Activated CD8-positive, alpha-beta memory T cell treated with anti-CD3 and anti-CD28 coated beads, Interleukin-2, amount 50 U/mL, for 24 hours (primary cell): ENCODE results near the gene DGCR6L.
"Not testable (repeated sequence)": the region's sequence is repeated elsewhere in the genome, so short reads cannot be mapped to it uniquely, and the experiment has no call there.

ENCODE experiments used
- DNase-seq: peaks from one replicate; pipeline ENCODE4 v3.0.0-alpha.2; 2020; ENCODE audit errors: extremely low read depth

The DGCR6L gene

GRCh38 chr22:20325996-20326395 lies 6.1 kb upstream of the DGCR6L start:
- DNase-seq: not testable (repeated sequence)

- no peak for DNase-seq
Observed at GRCh38 chr22:20324139-20324516, 4.3 kb upstream of the DGCR6L start.

- not testable (repeated sequence) for DNase-seq
Observed at GRCh38 chr22:20321552-20322211, 1.8 kb upstream of the DGCR6L start.

- DNase-seq: not testable (repeated sequence)
Observed at GRCh38 chr22:20320659-20321551, 1.0 kb upstream of the DGCR6L start.

- no peak for DNase-seq
Observed at GRCh38 chr22:20319041-20319744, 667 bp downstream of the DGCR6L start.

GRCh38 chr22:20318043-20318688 lies 1.7 kb downstream of the DGCR6L start:
- not testable (repeated sequence) for DNase-seq

GRCh38 chr22:20317402-20318042 lies 2.3 kb downstream of the DGCR6L start:
- DNase-seq: not testable (repeated sequence)

- no peak for DNase-seq
Observed at GRCh38 chr22:20316844-20317401, 2.9 kb downstream of the DGCR6L start.

- DNase-seq: no peak
Observed at GRCh38 chr22:20316217-20316843, 3.5 kb downstream of the DGCR6L start.

- no peak for DNase-seq
Observed at GRCh38 chr22:20315337-20316216, 4.3 kb downstream of the DGCR6L start.

GRCh38 chr22:20314741-20315336 lies 5.0 kb downstream of the DGCR6L start:
- DNase-seq: not testable (repeated sequence)

GRCh38 chr22:20314206-20314605 lies 5.7 kb downstream of the DGCR6L start:
- not testable (repeated sequence) for DNase-seq

- not testable (repeated sequence) for DNase-seq
Observed at GRCh38 chr22:20313306-20314077, 6.4 kb downstream of the DGCR6L start.

GRCh38 chr22:20312396-20313191 lies 7.3 kb downstream of the DGCR6L start:
- no peak for DNase-seq

- not testable (repeated sequence) for DNase-seq
Observed at GRCh38 chr22:20311249-20312062, 8.4 kb downstream of the DGCR6L start.

GRCh38 chr22:20310773-20311172 lies 9.1 kb downstream of the DGCR6L start:
- DNase-seq: not testable (repeated sequence)

- not testable (repeated sequence) for DNase-seq
Observed at GRCh38 chr22:20310180-20310579, 9.7 kb downstream of the DGCR6L start.
